B cell (primary cell): ENCODE data around the gene C7orf33. TPM values are rescaled to one million over a fixed set of nuclear protein-coding genes. Genes with fewer than 3 reads are reported as not detected.

Source experiments
- ATAC-seq: fragments of 200-7000 bp; cut with Tn5 transposase; one replicate; pipeline ENCODE4 v1.10.0; 2021; ENCODE audit warnings: low read depth, mild to moderate bottlenecking, moderate number of reproducible peaks, moderate library complexity
- CTCF ChIA-PET: fragments of 350-600 bp; sonication (Branson Sonifier 250); formaldehyde crosslinking; loops from one replicate; lab custom pipeline; 2021; ENCODE audit warnings: antibody characterized with exemption, inconsistent platforms; lab: Charles Lee
- POLR2A ChIA-PET: fragments of 350-600 bp; sonication (Branson Sonifier 250); formaldehyde crosslinking; loops from one replicate; lab custom pipeline; 2021; ENCODE audit warnings: antibody characterized with exemption; lab: Charles Lee
- DNase-seq: peaks from one replicate; pipeline ENCODE4 v3.0.0; 2013
- H2AFZ ChIP-seq: 2 replicates; pipeline ENCODE4 v1.6.1; 2012; ENCODE audit warnings: mild to moderate bottlenecking, low read depth, low read length; ENCODE audit not compliant: insufficient read depth, poor library complexity, severe bottlenecking
- H3K27ac ChIP-seq, 2 donors: 1 replicate in 1 of 2; 2 replicates in 1 of 2; pipeline ENCODE4 v1.5.1; 2012 to 2013; ENCODE audit warnings: low read length in 2 of 2, mild to moderate bottlenecking in 2 of 2, moderate library complexity in 1 of 2
- H3K27me3 ChIP-seq, 4 experiments: fragments of 200-600 bp in 1 of 4; sonication (generic) in 1 of 4; replicated peaks in 1 of 4; 1 replicate in 2 of 4; 2 replicates in 2 of 4; pipeline versions ENCODE4 v1.6.1 to v1.7.0; 2013 to 2016; ENCODE audit warnings: low read length in 3 of 4, mild to moderate bottlenecking in 2 of 4, mixed read lengths in 1 of 4, moderate library complexity in 1 of 4; ENCODE audit not compliant: insufficient read depth in 4 of 4, control insufficient read depth in 3 of 4; ENCODE audit errors: control extremely low read depth in 1 of 4
- H3K36me3 ChIP-seq, 2 experiments: replicated peaks in 1 of 2; 1 replicate in 1 of 2; 2 replicates in 1 of 2; pipeline versions ENCODE4 v1.6.1 to v1.7.1; 2013; ENCODE audit warnings: low read length in 1 of 2; ENCODE audit not compliant: insufficient read depth in 2 of 2, control insufficient read depth in 1 of 2; ENCODE audit errors: control extremely low read depth in 1 of 2, extremely low read depth in 1 of 2
- H3K4me1 ChIP-seq, 2 donors: fragments of 200-600 bp in 1 of 2; sonication (generic) in 1 of 2; 1 replicate in 1 of 2; 2 replicates in 1 of 2; pipeline versions ENCODE4 v1.5.1 to v1.6.1; 2013 to 2017; ENCODE audit warnings: low read length in 2 of 2; ENCODE audit not compliant: control insufficient read depth in 2 of 2, insufficient read depth in 2 of 2
- H3K4me2 ChIP-seq: replicated peaks from 2 replicates; pipeline ENCODE3; 2012; ENCODE audit warnings: mild to moderate bottlenecking, low read depth, low read length; ENCODE audit not compliant: poor library complexity, severe bottlenecking
- H3K4me3 ChIP-seq, 5 experiments: fragments of 200-600 bp in 1 of 5; sonication (generic) in 1 of 5; 1 replicate in 3 of 5; 2 replicates in 2 of 5; pipeline versions ENCODE4 v1.5.1 to v1.7.0; 2011 to 2016; ENCODE audit warnings: low read length in 4 of 5, mild to moderate bottlenecking in 4 of 5, low read depth in 2 of 5, control low read depth in 1 of 5, moderate library complexity in 1 of 5; ENCODE audit not compliant: insufficient read depth in 1 of 5; ENCODE audit errors: control extremely low read depth in 1 of 5, extremely low read depth in 1 of 5
- H3K79me2 ChIP-seq: fragments of 200-600 bp; sonication (generic); one replicate; pipeline ENCODE4 v1.6.0; 2016; ENCODE audit warnings: low read length; ENCODE audit not compliant: control insufficient read depth, insufficient read depth
- H3K9ac ChIP-seq: fragments of 200-600 bp; sonication (generic); 2 replicates; pipeline ENCODE4 v1.6.1; 2017; ENCODE audit warnings: mild to moderate bottlenecking, low read length, moderate library complexity
- H3K9me3 ChIP-seq, 3 donors: one replicate each; pipeline versions ENCODE4 v1.6.1 to v1.7.1; 2013; ENCODE audit warnings: low read length in 2 of 3; ENCODE audit not compliant: control insufficient read depth in 2 of 3, insufficient read depth in 1 of 3; ENCODE audit errors: control extremely low read depth in 1 of 3
- H4K20me1 ChIP-seq: 2 replicates; pipeline ENCODE4 v1.6.0; 2012; ENCODE audit warnings: mild to moderate bottlenecking, low read length; ENCODE audit not compliant: insufficient read depth, control insufficient read depth, poor library complexity, severe bottlenecking
- H3K27ac Mint-ChIP-seq: one replicate; pipeline ENCODE4 v1.8.0; 2021; ENCODE audit warnings: mixed read lengths
- H3K27me3 Mint-ChIP-seq: one replicate; pipeline ENCODE4 v1.8.0; 2021; ENCODE audit warnings: mixed read lengths
- H3K4me1 Mint-ChIP-seq: one replicate; pipeline ENCODE4 v1.8.0; 2021; ENCODE audit warnings: mixed read lengths
- H3K4me3 Mint-ChIP-seq: one replicate; pipeline ENCODE4 v1.8.0; 2021; ENCODE audit warnings: mixed read lengths
- H3K9me3 Mint-ChIP-seq: one replicate; pipeline ENCODE4 v1.8.0; 2022; ENCODE audit warnings: mixed read lengths; ENCODE audit not compliant: insufficient read depth
- CTCF ChIP-seq: fragments of 200-600 bp; IDR thresholded peaks from one replicate; pipeline ENCODE4 v1.8.0; 2022; ENCODE audit warnings: antibody characterized with exemption, mild to moderate bottlenecking
- EZH2 ChIP-seq: IDR thresholded peaks from 2 replicates; pipeline ENCODE4 v1.6.1; 2012; ENCODE audit warnings: borderline replicate concordance, low read depth, mild to moderate bottlenecking, moderate library complexity, low read length; ENCODE audit not compliant: insufficient read depth, poor library complexity, severe bottlenecking
- WGBS: methylation state at CpG from one replicate; pipeline ENCODE4 v1.1.5; 2013; ENCODE audit warnings: missing lambda C conversion rate; ENCODE audit not compliant: insufficient coverage; 5-methylcytosine and 5-hydroxymethylcytosine counted together
- intact Hi-C: fragments of 100-400 bp; cut with micrococcal nuclease; formaldehyde crosslinking; loops from one replicate; pipeline ENCODE4 v1.10.0; 2022
- polyA plus RNA-seq: library from polyadenylated mRNA; depleted of rRNA; stranded (reverse); fragments of >200 nt; gene quantifications from 2 replicates; pipeline ENCODE4 v1.2.3, GENCODE V29; 2012
- total RNA-seq, 2 donors: library from RNA; stranded (reverse); fragments of 120-200 nt in 1 of 2; gene quantifications; 1 replicate in 1 of 2; 2 replicates in 1 of 2; pipeline versions ENCODE4 v1.2.3 to v1.2.4, GENCODE V29; 2013 to 2022

Gene C7orf33
- total and polyA plus RNA-seq, 2 donors (not counting 1 experiment from before 2014, with no cell fraction given), result not detected

GRCh38 chr7:148587076-148587475 is 3.5 kb upstream of the C7orf33 start:
- Histone ChIP-seq H3K9ac (no peak overlapping the region), H3K4me1 (no peaks in the 10 kb centered on the region), H3K4me3 (no peak overlapping the region), H2AFZ (no peak overlapping the region), H3K79me2 (no peaks in the 10 kb centered on the region), H3K4me2 (no peak overlapping the region), H3K36me3 (no peaks in the 10 kb centered on the region), H3K9me3 (no peaks in the 10 kb centered on the region), H4K20me1 (no peaks in the 10 kb centered on the region), H3K27ac (no peak overlapping the region), H3K27me3 (peaks cover 0 to 4% (median 0%) of the 10 kb centered on the region in 4 experiments)
- TF ChIP-seq CTCF (no peak), EZH2 (no peak)
- H3K4me1 Mint-ChIP-seq, result no peaks in the 10 kb centered on the region
- H3K9me3 Mint-ChIP-seq, result no peaks in the 10 kb centered on the region
- ChIA-PET POLR2A (no interaction called here), CTCF (no interaction called here)
- no peak overlapping the region for H3K27ac Mint-ChIP-seq
- intact Hi-C loops, result no loop called here
- H3K27me3 Mint-ChIP-seq, result peaks cover 18% of the 10 kb centered on the region
- H3K4me3 Mint-ChIP-seq, result no peak overlapping the region
- ATAC-seq (no peak), DNase-seq (no peak)
- 80% methylated on average over 3 of the region's 3 CpGs for WGBS

GRCh38 chr7:148588168-148588567 is 2.4 kb upstream of the C7orf33 start:
- CTCF ChIA-PET, result interaction anchor here (0.5 kb wide), 1 partner anchor 283 kb away, joined by 3 read pairs; no protein-coding TSS in a partner anchor

More at GRCh38 chr7:148588168-148588567, 2.4 kb upstream of the C7orf33 start:
- Histone ChIP-seq H3K4me1 (no peaks in the 10 kb centered on the region), H3K27ac (no peak overlapping the region), H3K9me3 (no peaks in the 10 kb centered on the region), H3K27me3 (peaks cover 0 to 4% (median 0%) of the 10 kb centered on the region in 4 experiments), H3K4me2 (no peak overlapping the region), H3K79me2 (no peaks in the 10 kb centered on the region), H3K4me3 (no peak overlapping the region), H3K9ac (no peak overlapping the region), H2AFZ (no peak overlapping the region), H3K36me3 (no peaks in the 10 kb centered on the region), H4K20me1 (no peaks in the 10 kb centered on the region)
- H3K4me3 Mint-ChIP-seq, result no peak overlapping the region
- no peak for TF ChIP-seq CTCF
- TF ChIP-seq EZH2, result no peak
- POLR2A ChIA-PET, result no interaction called here
- WGBS, result 80% methylated on average over 1 of the region's 6 CpGs
- H3K4me1 Mint-ChIP-seq, result no peaks in the 10 kb centered on the region
- no peak for DNase-seq
- intact Hi-C loops, result no loop called here
- H3K9me3 Mint-ChIP-seq, result no peaks in the 10 kb centered on the region
- no peak overlapping the region for H3K27ac Mint-ChIP-seq
- H3K27me3 Mint-ChIP-seq, result peaks cover 21% of the 10 kb centered on the region
- ATAC-seq, result no peak
